ENCODE data around the gene TTC34.
"Not testable (repeated sequence)": the region's sequence is repeated elsewhere in the genome, so short reads cannot be mapped to it uniquely, and the experiment has no call there.

The TTC34 gene

GRCh38 chr1:2783069-2783434, 18.4 kb downstream of the TTC34 start:
- H3K4me3 ChIP-seq (replicated peaks in 1 of 2; ENCODE audit: low read depth in 2 of 2, low read length in 2 of 2), result no peak overlapping the region
- no peak for DNase-seq (ENCODE audit: low read depth in 2 of 2)
- no peak for TF ChIP-seq CTCF (IDR thresholded peaks at IDR 0.05; ENCODE audit: low read depth, low read length)

GRCh38 chr1:2781627-2782026, 19.9 kb downstream of the TTC34 start:
- no peak for TF ChIP-seq CTCF (IDR thresholded peaks at IDR 0.05; ENCODE audit: low read depth, low read length)
- H3K4me3 ChIP-seq (replicated peaks in 1 of 2; ENCODE audit: low read depth in 2 of 2, low read length in 2 of 2), result no peak overlapping the region
- no peak for DNase-seq (ENCODE audit: low read depth in 2 of 2)

GRCh38 chr1:2778220-2778592, 23.3 kb downstream of the TTC34 start:
- H3K4me3 ChIP-seq (replicated peaks in 1 of 2; ENCODE audit: low read depth in 2 of 2, low read length in 2 of 2), result no peak overlapping the region
- no peak for DNase-seq (ENCODE audit: low read depth in 2 of 2)
- no peak for TF ChIP-seq CTCF (IDR thresholded peaks at IDR 0.05; ENCODE audit: low read depth, low read length)

- no peak overlapping the region for H3K4me3 ChIP-seq (replicated peaks in 1 of 2; ENCODE audit: low read depth in 2 of 2, low read length in 2 of 2)
- no peak for TF ChIP-seq CTCF (IDR thresholded peaks at IDR 0.05; ENCODE audit: low read depth, low read length)
- no peak for DNase-seq (ENCODE audit: low read depth in 2 of 2)
Measured at GRCh38 chr1:2777424-2778219, 23.9 kb downstream of the TTC34 start.

- H3K4me3 ChIP-seq (replicated peaks in 1 of 2; ENCODE audit: low read depth in 2 of 2, low read length in 2 of 2); DNase-seq (ENCODE audit: low read depth in 2 of 2): not testable (repeated sequence)
Measured at GRCh38 chr1:2775333-2775732, 26.2 kb downstream of the TTC34 start.

GRCh38 chr1:2768052-2768451, 33.4 kb downstream of the TTC34 start:
- DNase-seq (ENCODE audit: low read depth in 2 of 2); H3K4me3 ChIP-seq (replicated peaks in 1 of 2; ENCODE audit: low read depth in 2 of 2, low read length in 2 of 2): not testable (repeated sequence)

GRCh38 chr1:2759433-2759832, 42.1 kb downstream of the TTC34 start:
- H3K4me3 ChIP-seq (replicated peaks in 1 of 2; ENCODE audit: low read depth in 2 of 2, low read length in 2 of 2); DNase-seq (ENCODE audit: low read depth in 2 of 2): not testable (repeated sequence)

GRCh38 chr1:2757519-2757918, 44.0 kb downstream of the TTC34 start:
- DNase-seq (ENCODE audit: low read depth in 2 of 2); H3K4me3 ChIP-seq (replicated peaks in 1 of 2; ENCODE audit: low read depth in 2 of 2, low read length in 2 of 2): not testable (repeated sequence)

GRCh38 chr1:2755426-2755825, 46.1 kb downstream of the TTC34 start:
- H3K4me3 ChIP-seq (replicated peaks in 1 of 2; ENCODE audit: low read depth in 2 of 2, low read length in 2 of 2); DNase-seq (ENCODE audit: low read depth in 2 of 2): not testable (repeated sequence)

GRCh38 chr1:2754597-2754996, 46.9 kb downstream of the TTC34 start:
- H3K4me3 ChIP-seq (replicated peaks in 1 of 2; ENCODE audit: low read depth in 2 of 2, low read length in 2 of 2); DNase-seq (ENCODE audit: low read depth in 2 of 2): not testable (repeated sequence)

- not testable (repeated sequence) for DNase-seq (ENCODE audit: low read depth in 2 of 2); H3K4me3 ChIP-seq (replicated peaks in 1 of 2; ENCODE audit: low read depth in 2 of 2, low read length in 2 of 2)
Measured at GRCh38 chr1:2752503-2752902, 49.0 kb downstream of the TTC34 start.

GRCh38 chr1:2751866-2752265, 49.6 kb downstream of the TTC34 start:
- not testable (repeated sequence) for DNase-seq (ENCODE audit: low read depth in 2 of 2); H3K4me3 ChIP-seq (replicated peaks in 1 of 2; ENCODE audit: low read depth in 2 of 2, low read length in 2 of 2)

GRCh38 chr1:2750766-2751730, 50.4 kb downstream of the TTC34 start:
- H3K4me3 ChIP-seq (replicated peaks in 1 of 2; ENCODE audit: low read depth in 2 of 2, low read length in 2 of 2); DNase-seq (ENCODE audit: low read depth in 2 of 2): not testable (repeated sequence)
